NB4 (cell line): ENCODE data around the gene LONRF3.

ENCODE experiments used
- MYC ChIP-seq: IDR thresholded peaks from 2 replicates; pipeline ENCODE4 v1.6.1; 2011; ENCODE audit warnings: low read depth, low read length
- POLR2A ChIP-seq: IDR thresholded peaks from 2 replicates; pipeline ENCODE4 v1.6.1; 2011; ENCODE audit warnings: mild to moderate bottlenecking; ENCODE audit not compliant: insufficient read length; ENCODE audit errors: extremely low read depth
- TF ChIP-seq, protein P1 (sequence below): IDR thresholded peaks from one replicate; pipeline ENCODE4 v1.5.1; 2012; ENCODE audit warnings: low read depth, low read length
- TF ChIP-seq, protein P2 (sequence below): IDR thresholded peaks from 2 replicates; pipeline ENCODE4 v1.6.1; 2011; ENCODE audit warnings: low read depth, low read length

DNA sequence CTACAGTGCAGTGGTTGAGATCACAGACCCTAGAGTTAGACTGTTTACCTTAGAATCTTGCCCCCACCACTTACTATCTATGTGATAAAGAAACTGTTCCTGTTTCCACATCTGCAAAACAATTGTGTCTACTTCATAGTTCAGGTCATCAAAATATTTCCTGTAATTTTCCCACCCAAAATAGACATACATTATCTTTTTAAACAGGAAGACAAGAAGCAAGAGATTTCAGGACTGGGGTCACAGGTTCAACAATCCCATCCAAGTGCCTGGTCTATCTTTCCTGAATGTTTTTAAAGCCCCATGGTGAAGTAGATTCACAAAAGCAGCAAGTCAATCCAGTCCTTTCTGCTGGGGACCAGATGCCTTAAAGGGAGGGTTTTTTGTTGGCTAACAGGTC, 56.6 kb downstream of the LONRF3 start:
- TF ChIP-seq, protein P1, sequence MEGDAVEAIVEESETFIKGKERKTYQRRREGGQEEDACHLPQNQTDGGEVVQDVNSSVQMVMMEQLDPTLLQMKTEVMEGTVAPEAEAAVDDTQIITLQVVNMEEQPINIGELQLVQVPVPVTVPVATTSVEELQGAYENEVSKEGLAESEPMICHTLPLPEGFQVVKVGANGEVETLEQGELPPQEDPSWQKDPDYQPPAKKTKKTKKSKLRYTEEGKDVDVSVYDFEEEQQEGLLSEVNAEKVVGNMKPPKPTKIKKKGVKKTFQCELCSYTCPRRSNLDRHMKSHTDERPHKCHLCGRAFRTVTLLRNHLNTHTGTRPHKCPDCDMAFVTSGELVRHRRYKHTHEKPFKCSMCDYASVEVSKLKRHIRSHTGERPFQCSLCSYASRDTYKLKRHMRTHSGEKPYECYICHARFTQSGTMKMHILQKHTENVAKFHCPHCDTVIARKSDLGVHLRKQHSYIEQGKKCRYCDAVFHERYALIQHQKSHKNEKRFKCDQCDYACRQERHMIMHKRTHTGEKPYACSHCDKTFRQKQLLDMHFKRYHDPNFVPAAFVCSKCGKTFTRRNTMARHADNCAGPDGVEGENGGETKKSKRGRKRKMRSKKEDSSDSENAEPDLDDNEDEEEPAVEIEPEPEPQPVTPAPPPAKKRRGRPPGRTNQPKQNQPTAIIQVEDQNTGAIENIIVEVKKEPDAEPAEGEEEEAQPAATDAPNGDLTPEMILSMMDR = no peak
- TF ChIP-seq, protein P2, sequence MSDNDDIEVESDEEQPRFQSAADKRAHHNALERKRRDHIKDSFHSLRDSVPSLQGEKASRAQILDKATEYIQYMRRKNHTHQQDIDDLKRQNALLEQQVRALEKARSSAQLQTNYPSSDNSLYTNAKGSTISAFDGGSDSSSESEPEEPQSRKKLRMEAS = no peak
- TF ChIP-seq POLR2A (no peak), MYC (no peak)
